Measurements from ENCODE around the gene DNAJB4.
A peak's percentile ranks its signal among the peaks of the same experiment; 100 is the strongest.

Gene DNAJB4

GRCh38 chr1:78004719-78005447, at the start of gene DNAJB4:
Gene DNAJB4, plus strand, starts transcription at chr1:78004939. Its CDS starts 172 bp downstream, at chr1:78005111.
- Histone ChIP-seq H3K27me3 (ENCODE audit: insufficient read depth, low read depth) (no peaks in the 10 kb centered on the region), H3K79me2 (ENCODE audit: insufficient read depth, low read depth) (peaks cover 34% of the 10 kb centered on the region; the same call in 1 of the 2 replicates), H2AFZ (ENCODE audit: low read depth) (peak within 1 kb of the TSS; percentile 36; the same call in 1 of the 2 replicates), H4K20me1 (ENCODE audit: insufficient read depth) (no peaks in the 10 kb centered on the region), H3K9ac (peak within 1 kb of the TSS; percentile 85), H3K4me3 (IDR thresholded peaks at IDR 0.05; ENCODE audit: insufficient read depth, low read depth, low read length) (no peak within 1 kb of the TSS), H3K27ac (peak within 1 kb of the TSS; percentile 96), H3K4me1 (ENCODE audit: low read depth, poor library complexity, severe bottlenecking) (peaks cover 41% of the 10 kb centered on the region), H3K36me3 (ENCODE audit: insufficient read depth) (no peaks in the 10 kb centered on the region), H3K4me2 (peak within 1 kb of the TSS; percentile 75)
- no peak for TF ChIP-seq CTCF (conservative IDR thresholded peaks at IDR 0.05; ENCODE audit: low read depth, low read length)

- Histone ChIP-seq H3K4me3 (IDR thresholded peaks at IDR 0.05; ENCODE audit: insufficient read depth, low read depth, low read length) (no peak overlapping the region), H3K4me1 (ENCODE audit: low read depth, poor library complexity, severe bottlenecking) (peaks cover 28% of the 10 kb centered on the region), H3K4me2 (no peak overlapping the region), H3K36me3 (ENCODE audit: insufficient read depth) (0 out of 2 replicates have a peak, but pooled peaks cover 5% of the 10 kb centered on the region), H3K79me2 (ENCODE audit: insufficient read depth, low read depth) (peaks cover under 1% of the 10 kb centered on the region; the same call in 1 of the 2 replicates), H3K27ac (no peak overlapping the region), H3K27me3 (ENCODE audit: insufficient read depth, low read depth) (no peaks in the 10 kb centered on the region), H3K9ac (no peak overlapping the region), H4K20me1 (ENCODE audit: insufficient read depth) (no peaks in the 10 kb centered on the region), H2AFZ (ENCODE audit: low read depth) (no peak overlapping the region)
- no peak for TF ChIP-seq CTCF (conservative IDR thresholded peaks at IDR 0.05; ENCODE audit: low read depth, low read length)
Observed at GRCh38 chr1:77955709-77956108, 49.0 kb upstream of the DNAJB4 start.

DNA sequence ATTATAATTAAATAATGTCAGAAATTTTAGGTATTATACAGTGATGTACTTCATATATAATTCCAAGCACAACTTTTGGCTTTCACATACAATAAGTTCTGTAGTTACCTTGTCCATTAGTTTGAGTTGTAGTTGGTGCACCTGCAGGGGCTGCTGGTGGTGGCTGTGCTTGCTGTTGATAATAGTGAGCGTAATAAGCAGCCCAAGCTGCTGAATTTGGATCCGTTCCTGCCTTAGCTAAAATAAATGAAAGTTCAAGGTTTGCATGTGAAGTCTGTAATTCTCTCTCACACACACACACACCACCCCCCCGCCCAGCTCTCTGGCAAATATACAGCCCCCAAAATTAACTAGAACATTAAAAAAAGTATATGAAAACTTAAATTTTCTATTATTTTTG, 48.3 kb upstream of the DNAJB4 start:
- Histone ChIP-seq H3K27ac (no peak overlapping the region), H3K9ac (no peak overlapping the region), H3K4me2 (no peak overlapping the region), H2AFZ (ENCODE audit: low read depth) (no peak overlapping the region), H3K4me3 (IDR thresholded peaks at IDR 0.05; ENCODE audit: insufficient read depth, low read depth, low read length) (no peak overlapping the region), H3K4me1 (ENCODE audit: low read depth, poor library complexity, severe bottlenecking) (peaks cover 20% of the 10 kb centered on the region), H3K79me2 (ENCODE audit: insufficient read depth, low read depth) (peaks cover 5% of the 10 kb centered on the region; the same call in 1 of the 2 replicates), H3K27me3 (ENCODE audit: insufficient read depth, low read depth) (no peaks in the 10 kb centered on the region), H4K20me1 (ENCODE audit: insufficient read depth) (no peaks in the 10 kb centered on the region), H3K36me3 (ENCODE audit: insufficient read depth) (0 out of 2 replicates have a peak, but pooled peaks cover 8% of the 10 kb centered on the region)
- no peak for TF ChIP-seq CTCF (conservative IDR thresholded peaks at IDR 0.05; ENCODE audit: low read depth, low read length)

DNA sequence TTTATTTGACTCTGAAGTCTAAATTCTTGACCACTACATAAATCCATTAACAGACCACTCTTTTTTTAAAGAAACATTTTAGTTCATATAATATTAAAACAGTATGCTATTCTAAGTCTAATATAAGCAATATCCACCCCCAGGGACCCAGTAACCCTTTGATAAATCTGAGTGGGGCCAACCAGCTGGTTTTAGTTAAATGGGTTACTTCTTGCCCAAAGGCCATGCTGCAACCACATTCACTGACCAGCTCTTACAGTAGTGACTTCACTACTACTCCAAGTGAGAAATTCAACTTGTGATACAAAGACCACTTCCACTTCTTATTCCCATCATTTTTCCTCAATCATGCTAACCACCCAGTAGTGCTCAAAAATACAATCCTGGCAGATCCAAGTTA, 46.3 kb upstream of the DNAJB4 start:
- Histone ChIP-seq H3K36me3 (ENCODE audit: insufficient read depth) (peaks cover 18% of the 10 kb centered on the region; the same call in 1 of the 2 replicates), H3K79me2 (ENCODE audit: insufficient read depth, low read depth) (peaks cover 12% of the 10 kb centered on the region; the same call in 1 of the 2 replicates), H3K27ac (no peak overlapping the region)

More for the DNA sequence above, 46.3 kb upstream of the DNAJB4 start:
- H2AFZ ChIP-seq (ENCODE audit: low read depth), result no peak overlapping the region
- H3K4me2 ChIP-seq, result no peak overlapping the region
- H3K4me1 ChIP-seq (ENCODE audit: low read depth, poor library complexity, severe bottlenecking), result peaks cover under 1% of the 10 kb centered on the region
- no peak overlapping the region for H3K4me3 ChIP-seq (IDR thresholded peaks at IDR 0.05; ENCODE audit: insufficient read depth, low read depth, low read length)
- no peaks in the 10 kb centered on the region for H4K20me1 ChIP-seq (ENCODE audit: insufficient read depth)
- no peak overlapping the region for H3K9ac ChIP-seq
- TF ChIP-seq CTCF (conservative IDR thresholded peaks at IDR 0.05; ENCODE audit: low read depth, low read length), result no peak
- no peaks in the 10 kb centered on the region for H3K27me3 ChIP-seq (ENCODE audit: insufficient read depth, low read depth)

All from KMS-11 (cell line).